Measurements from ENCODE around the gene PAPLN.

Gene PAPLN

DNA sequence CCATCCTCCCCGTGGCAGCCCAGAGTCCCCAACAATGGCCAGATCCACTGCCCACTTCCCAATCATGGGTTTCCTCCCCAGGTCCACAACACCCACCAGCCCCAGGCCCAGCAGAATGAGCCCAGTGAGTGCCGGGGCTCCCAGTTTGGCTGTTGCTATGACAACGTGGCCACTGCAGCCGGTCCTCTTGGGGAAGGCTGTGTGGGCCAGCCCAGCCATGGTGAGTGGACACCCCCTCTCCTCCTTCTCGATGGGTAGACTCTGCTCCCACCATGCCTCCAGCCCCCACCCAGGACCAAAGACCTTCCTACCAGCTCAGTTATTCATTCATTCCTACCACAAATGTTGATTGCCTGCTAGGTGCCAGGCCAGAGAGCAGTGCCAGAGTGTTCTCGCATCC lies 23.8 kb downstream of the PAPLN start:
- no peak for DNase-seq (ENCODE audit: low read depth in 2 of 2)

DNA sequence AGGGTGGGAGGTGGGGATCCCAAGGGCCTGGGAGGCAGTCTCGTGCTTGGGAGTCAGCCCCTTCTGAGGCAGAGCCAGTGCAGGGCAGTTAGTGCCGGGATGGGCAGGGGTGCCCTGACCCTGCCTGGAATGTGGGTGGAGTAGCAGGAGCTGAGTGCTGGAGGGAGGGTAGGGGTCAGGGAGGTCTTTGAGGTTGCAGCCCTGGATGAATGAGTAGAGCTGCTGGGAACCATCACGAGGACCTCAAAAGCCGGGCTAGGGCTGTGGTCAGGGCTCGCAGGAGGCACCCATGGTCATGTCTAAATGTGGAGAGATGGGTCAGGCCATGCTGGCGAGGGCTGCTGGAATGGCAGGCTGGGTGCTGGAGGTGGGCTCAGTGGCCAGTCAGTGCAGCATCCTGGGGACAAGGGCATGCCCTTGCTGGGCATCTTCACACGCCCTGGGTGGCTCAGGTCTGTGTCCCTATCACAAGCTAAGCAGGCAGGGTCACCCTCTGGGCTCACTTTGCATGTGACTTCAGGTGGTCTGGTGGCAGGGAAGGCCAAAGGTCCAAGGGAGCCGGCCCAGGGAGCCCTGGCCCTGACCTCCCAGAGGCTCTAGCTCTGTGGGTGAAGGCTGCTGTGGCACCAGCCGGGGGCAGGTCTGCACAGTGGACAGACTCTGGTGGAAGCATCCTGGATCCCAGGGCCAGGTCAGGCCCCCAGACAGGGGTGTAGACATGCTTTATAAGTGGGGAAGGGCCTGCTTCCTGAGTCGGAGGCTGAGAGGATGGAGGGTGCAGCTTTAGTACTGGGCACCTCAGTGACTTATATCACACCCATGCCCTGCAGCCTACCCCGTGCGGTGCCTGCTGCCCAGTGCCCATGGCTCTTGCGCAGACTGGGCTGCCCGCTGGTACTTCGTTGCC lies 24.5 kb downstream of the PAPLN start:
- DNase-seq (ENCODE audit: low read depth in 2 of 2) = no peak

DNA sequence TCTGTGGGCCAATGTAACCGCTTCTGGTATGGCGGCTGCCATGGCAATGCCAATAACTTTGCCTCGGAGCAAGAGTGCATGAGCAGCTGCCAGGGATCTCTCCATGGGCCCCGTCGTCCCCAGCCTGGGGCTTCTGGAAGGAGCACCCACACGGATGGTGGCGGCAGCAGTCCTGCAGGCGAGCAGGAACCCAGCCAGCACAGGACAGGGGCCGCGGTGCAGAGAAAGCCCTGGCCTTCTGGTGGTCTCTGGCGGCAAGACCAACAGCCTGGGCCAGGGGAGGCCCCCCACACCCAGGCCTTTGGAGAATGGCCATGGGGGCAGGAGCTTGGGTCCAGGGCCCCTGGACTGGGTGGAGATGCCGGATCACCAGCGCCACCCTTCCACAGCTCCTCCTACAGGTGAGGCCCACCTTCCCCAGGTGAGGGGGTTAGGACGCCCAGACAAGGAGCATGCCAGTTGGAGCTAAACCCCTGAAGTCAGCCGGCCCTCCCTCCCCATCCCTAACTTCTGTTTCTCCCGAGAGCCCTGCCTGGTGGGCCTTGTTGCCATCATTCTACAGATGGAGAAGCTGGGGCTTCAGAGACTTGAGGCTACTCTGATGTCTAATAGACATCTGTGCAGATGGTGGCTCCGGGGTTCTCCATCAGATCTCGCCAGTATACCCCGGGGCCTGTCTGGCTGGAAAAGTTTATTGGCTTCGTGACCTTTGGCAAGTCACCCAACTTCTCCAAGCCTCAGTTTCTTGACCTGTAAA lies 25.3 kb downstream of the PAPLN start:
- no peak for DNase-seq (ENCODE audit: low read depth in 2 of 2)

DNA sequence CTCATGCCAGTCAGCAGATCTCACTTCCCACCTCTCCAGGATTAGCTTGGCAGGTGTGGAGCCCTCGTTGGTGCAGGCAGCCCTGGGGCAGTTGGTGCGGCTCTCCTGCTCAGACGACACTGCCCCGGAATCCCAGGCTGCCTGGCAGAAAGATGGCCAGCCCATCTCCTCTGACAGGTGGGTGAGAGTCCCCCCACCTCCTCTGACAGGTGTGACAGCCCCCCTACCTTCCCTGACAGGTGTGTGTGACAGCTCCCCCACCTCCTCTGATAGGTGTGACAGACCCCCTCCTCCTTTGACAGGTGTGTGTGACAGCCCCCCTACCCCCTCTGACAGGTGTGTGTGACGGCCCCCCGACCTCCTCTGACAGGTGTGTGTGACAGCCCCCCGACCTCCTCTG lies 26.3 kb downstream of the PAPLN start:
- DNase-seq (ENCODE audit: low read depth in 2 of 2) = no peak

DNA sequence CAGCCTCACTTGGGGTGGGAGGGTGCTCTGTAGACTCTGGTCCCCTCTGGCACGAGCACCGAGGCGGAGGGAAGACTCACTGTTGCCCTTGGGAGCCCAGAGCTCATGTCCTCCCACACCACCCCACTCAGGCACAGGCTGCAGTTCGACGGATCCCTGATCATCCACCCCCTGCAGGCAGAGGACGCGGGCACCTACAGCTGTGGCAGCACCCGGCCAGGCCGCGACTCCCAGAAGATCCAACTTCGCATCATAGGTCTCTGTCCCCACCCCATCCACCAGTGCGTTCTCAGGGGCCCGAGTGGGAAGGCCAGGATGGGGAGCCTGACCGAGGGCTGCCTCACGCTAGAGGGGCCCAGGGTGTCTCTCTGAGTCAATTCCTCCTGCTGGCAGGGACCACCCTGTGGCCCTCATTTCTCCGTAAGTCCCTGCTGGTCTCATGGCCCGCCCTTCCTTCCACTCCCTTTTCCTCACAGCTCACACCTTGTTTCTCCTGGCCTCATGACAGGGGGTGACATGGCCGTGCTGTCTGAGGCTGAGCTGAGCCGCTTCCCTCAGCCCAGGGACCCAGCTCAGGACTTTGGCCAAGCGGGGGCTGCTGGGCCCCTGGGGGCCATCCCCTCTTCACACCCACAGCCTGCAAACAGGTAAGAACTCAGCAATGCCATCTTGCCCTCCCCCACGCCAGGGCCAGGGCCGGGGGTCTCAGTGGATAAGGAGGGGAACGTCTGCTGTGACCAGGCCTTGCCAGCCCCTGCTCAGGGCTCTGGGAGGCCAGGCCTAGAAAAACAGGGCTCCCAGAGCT lies 27.0 kb downstream of the PAPLN start:
- DNase-seq (ENCODE audit: low read depth in 2 of 2) = no peak

DNA sequence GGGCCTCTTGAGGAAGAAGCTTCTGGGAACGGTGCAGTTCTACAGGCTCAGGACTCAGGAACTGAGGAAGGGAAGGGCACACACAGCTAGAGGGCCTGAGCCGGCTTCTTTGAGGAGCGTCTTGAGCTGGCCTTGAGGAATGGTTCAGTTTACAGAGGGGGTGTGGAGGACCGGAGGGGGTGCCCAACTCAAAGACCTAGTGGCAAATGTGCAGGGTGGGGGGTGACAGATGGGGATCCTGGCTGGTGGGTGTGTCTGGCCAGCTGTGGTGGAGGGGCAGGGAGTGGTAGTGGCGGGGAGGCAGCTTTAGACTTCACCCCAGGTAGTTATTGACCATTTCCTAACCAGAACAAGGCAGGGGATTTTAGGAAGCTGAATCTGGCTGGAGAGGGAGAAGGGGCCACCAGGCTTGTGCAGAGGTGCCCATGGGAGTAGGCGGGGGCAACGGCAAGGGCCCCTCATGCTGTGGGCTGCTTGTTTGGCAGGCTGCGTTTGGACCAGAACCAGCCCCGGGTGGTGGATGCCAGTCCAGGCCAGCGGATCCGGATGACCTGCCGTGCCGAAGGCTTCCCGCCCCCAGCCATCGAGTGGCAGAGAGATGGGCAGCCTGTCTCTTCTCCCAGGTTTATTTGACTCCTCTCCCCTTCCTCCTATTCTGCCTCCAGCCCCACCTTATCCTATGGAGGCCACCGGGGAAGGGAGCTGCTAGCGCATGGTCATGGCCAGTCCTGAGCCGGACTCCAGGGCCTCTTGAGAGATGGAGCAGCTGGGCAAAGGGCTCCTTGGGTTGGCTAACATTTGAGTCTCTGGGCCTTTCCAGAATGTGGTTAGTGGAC lies 27.8 kb downstream of the PAPLN start:
- no peak for DNase-seq (ENCODE audit: low read depth in 2 of 2)

DNA sequence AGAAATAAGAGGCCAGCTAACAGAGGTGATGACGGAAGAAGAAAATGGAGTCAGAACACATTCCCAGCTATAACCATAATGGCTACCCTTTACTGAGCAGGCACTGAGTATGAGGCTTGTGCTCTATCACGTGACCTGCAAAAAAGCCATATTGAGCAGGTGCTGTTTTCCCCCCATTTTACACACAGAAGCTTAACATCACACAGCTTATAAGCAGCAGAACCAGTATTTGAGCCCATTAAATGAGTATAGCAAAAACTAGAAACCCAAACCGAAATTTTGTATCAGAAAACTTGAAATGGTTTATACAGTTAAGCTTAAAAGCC lies 28.4 kb downstream of the PAPLN start:
- DNase-seq (ENCODE audit: low read depth in 2 of 2) = no peak

DNA sequence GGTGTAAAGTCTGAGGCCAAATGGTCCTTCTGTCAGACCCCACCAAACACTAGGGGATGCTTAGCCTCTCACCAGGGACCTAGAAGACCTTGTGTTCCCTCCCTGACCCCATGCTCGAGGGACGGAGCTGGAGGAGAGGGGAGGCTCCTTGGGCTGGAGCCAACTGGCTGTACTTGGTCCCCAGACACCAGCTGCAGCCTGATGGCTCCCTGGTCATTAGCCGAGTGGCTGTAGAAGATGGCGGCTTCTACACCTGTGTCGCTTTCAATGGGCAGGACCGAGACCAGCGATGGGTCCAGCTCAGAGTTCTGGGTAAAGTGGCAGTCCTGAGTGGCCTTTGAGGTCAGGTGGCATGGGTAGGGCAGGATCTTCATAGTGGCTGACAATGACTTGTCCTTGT lies 29.0 kb downstream of the PAPLN start:
- DNase-seq (ENCODE audit: low read depth in 2 of 2) = no peak

DNA sequence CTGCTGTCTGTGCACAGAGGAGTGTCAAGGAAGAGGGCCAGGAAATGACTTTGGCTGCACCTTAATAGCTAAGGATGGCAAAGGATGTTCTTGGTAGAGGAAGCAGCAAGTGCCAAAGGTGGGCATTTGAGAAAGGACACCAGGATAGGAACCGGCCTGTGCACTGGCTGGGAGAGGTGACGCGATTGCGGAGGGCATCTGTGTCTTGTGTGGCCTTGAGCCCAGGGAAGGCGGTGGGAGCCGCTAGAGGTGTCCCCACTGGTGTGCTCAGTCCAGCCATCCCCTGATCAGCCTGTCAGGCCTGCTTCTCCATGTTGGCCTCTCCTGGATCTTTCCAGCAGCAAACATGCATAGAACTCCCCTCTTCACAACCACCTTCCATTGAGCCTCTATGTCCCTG lies 30.2 kb downstream of the PAPLN start:
- DNase-seq (ENCODE audit: low read depth in 2 of 2) = no peak

DNA sequence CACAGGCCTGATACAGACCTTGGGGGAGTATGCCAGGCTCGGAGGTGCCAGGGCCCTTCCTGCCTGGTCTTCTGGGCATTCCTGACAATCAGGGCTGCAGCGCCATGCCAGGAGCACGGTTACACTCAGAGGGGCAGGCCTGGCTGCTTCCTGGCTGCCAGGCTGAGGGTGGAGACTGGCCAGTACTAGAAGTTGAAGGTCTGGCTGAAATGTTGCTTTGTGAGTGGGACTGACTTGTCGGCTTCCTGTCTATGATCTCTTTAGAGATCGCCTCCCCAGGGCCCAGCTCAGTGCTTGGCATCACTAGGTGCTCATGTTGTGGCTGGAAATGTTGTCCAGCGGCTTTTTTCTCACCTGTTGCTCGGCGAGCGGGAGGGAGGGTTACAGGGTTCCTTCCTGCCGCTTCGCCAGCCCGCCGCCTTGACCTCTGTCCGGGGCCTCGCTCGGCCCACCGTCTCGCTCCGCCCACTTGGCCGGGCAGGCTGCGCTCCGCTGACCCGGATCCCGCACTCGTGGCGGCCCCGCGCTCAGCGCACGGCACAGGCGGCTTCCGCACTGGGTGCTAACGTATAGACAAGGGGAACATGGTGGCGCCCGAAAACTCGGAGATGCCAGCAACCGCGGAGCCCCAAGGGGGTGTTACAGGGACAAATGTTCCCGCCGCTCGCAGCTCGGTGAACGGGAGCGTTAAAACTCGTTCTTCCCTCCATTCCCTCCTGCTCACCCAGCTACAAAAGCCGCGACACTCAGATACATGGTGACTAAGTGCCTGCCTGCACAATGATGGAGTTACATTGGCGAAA lies 32.6 kb downstream of the PAPLN start:
- no peak for DNase-seq (ENCODE audit: low read depth in 2 of 2)

DNA sequence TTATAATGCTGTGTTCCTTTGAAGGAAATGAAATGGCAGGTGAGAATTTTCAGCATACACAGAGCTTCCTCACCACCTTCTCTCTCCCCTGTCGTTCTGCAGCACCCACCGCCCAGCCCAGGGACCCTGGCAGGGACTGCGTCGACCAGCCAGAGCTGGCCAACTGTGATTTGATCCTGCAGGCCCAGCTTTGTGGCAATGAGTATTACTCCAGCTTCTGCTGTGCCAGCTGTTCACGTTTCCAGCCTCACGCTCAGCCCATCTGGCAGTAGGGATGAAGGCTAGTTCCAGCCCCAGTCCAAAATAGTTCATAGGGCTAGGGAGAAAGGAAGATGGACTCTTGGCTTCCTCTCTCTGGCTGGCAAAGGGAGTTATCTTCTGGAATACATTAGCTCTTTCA lies 35.1 kb downstream of the PAPLN start:
- no peak for DNase-seq (ENCODE audit: low read depth in 2 of 2)

DNA sequence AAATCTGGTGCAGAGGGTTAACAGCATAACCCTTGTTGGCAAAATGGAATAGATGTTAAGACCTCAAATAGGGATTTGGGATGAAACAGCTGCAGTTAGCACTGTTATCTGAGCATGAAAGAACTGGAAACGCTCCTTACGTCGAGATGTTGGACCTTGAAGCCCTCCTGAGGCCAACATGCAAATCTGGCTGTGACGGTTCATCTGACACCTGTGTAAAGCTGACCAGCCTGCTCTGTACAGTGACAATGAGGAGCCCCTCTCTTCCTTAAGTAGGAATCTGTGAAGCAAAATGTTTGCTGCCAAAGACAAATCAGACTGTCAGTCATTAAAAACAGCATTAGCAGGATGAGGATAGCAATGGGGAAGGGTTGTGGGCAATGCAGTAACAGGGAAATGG lies 36.5 kb downstream of the PAPLN start:
- no peak for DNase-seq (ENCODE audit: low read depth in 2 of 2)

DNA sequence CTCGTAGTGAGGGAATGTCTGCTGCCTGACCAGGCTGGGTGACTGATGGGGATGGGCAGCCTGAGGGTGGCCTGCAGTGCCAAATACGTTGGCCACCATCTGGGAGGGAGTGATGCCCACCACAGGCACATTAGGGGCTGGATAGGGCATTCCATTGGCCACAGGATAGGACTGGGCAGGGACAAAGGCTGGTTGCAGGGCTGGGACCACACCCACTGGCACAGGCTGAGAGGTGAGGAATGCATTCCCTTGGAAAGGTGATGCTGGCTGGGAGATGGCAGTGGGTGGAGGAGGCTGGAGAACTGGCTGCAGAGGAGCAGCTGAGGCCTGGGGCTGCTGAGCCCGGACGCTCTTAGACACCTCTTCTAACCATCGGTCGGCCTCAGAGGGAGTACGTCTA lies 39.5 kb downstream of the PAPLN start:
- DNase-seq (ENCODE audit: low read depth in 2 of 2) = no peak

DNA sequence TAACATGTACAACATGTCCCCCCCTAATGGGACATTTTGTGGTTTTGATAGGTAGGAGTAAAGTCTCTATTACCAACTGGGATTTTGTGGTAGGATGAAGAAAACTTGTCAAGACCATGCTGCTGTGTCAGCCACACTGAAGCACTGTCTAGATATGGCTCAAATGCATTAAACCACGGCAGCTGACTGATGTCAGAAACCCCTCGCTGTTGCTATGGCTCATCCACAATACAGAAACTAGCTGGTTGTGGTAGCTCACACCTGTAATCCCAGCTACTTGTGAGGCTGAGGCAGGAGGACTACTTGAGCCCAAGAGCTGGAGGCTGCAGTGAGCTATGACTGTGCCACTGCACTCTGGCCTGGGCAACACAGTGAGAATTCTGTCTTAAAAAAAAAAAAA lies 40.1 kb downstream of the PAPLN start:
- DNase-seq (ENCODE audit: low read depth in 2 of 2) = no peak

DNA sequence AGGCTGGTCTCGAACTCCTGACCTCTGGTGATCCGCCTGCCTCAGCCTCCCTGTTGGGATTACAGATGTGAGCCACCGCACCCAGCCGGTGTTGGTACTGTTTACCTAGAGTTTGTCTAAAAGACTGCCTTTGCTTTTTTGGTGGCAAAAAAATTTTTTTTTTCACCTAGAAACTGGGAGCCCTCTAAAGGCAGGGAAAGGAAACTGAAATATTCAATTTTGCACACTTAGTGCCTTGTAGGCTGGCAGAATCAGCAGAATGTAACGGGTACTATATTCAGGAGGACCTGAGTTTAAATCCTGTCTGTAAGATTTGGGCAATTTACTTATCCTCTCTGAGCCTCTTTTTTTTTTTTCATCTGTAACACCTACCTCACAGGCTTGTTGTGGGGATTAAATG lies 43.6 kb downstream of the PAPLN start:
- DNase-seq (ENCODE audit: low read depth in 2 of 2) = no peak

DNA sequence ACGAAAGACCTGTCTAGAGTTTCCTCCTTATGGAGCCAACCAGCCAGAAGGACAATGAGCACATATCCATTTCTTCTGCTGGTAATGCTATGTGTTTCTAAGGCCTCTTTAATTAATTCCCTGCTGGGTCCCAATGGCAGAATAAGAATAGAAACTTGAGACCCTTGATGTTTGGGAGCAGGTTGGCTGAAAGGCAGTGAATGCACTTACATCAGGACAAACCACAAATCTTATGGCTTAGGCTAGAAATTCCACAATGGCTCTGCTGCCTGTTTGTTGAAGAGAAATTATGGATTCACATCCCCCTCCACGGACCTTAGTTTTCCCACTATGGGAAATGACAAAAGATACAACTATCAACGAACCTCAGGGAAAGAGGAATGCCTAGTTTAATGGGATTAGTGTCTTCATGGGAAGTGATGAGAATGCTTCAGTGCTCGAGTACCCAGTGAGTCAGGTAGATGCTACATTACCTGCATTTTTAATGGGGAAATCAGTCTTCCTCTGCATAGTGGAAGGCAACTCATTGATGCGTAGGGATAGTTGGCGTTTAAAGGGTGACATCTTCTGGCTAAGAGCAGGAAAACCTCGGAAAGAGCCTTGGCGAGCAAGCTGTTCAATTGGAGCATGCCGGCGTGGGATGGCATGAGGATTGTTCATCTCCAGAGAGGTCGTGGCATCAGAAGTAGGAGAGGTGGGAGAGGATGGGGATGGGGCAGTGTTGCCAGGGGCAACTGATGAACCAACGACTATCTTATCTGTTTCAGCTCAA lies 46.5 kb downstream of the PAPLN start:
- no peak for DNase-seq (ENCODE audit: low read depth in 2 of 2)

DNA sequence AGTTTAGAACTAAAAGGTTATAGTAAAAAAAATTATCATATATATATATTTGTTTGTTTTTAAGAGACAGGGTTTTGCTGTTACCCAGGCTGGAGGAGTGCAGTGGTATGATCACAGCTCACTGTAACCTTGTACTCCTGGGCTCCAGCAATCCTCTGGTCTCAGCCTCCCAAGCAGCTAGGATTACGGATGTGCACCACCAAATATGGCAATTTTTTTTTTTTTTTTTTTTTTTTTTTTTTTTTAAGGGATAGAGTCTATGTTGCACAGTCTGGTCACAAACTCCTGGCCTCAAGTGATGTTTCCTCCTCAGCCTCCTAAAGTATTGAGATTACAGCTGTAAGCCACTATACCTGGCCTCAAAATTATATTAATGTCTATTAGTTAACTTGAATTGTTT lies 48.7 kb downstream of the PAPLN start:
- no peak for DNase-seq (ENCODE audit: low read depth in 2 of 2)

DNA sequence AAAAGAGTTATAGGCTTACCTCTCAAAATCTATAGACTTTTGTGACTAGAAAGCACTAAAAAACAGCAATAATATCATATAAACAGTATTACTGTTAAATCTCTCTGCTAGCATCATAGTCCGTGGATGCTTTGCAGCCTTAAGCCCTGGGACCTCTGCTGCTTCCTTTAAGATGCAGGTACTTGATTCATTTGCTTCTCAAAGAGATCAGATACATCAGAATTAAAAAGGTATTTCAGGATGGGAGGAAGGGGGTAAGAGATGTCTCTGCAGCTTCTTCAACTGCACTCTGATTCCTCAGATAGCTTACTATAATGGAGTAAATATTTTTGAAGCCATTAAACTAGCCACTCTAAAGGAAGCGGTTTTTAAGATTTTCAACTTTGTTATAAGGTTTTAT lies 49.3 kb downstream of the PAPLN start:
- DNase-seq (ENCODE audit: low read depth in 2 of 2) = no peak

DNA sequence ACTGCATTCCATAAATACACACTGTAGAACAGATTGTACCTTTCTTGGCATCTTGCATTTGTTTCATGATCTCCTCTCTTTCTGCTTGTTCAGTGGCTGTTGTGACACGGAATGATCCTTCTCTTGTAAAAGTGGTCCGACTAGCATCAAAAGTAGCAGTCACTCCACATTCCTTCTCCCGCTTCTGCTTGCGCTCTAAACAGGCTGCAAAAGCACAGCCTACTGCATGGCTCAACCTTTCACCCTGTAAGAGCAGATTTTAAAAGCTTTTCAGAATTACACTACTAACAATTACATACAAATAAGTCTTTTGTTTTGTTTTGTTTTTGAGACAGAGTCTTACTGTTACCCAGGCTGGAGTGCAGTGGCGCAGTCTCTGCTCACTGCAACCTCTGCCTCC lies 49.8 kb downstream of the PAPLN start:
- no peak for DNase-seq (ENCODE audit: low read depth in 2 of 2)

DNA sequence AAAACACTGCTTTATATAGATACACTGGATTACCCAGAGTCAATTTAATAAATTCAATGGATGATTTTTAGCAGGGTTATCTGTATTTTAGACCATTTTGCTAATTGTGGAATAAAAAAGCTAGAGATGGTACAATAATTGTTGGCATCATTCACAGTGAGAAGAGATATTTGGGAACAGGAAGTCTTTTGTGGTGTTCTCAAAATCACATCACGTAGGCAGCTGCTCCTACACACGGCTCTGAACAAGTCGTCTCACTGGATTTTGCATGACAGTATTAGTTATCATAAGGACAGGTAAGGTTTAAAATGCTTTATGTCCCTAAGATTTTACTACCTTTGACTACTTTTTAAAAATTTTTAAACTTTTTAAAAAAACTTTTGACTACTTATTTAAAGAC lies 52.0 kb downstream of the PAPLN start:
- DNase-seq (ENCODE audit: low read depth in 2 of 2) = no peak

Measured in stimulated activated CD8-positive, alpha-beta memory T cell treated with anti-CD3 and anti-CD28 coated beads, Interleukin-7, amount 100 ng/mL, for 1 hour (primary cell).